Muscle of leg (tissue), 11 donors: ENCODE measurements around the gene DIABLO. TPM values are rescaled to one million over a fixed set of nuclear protein-coding genes. Genes with fewer than 3 reads are reported as not detected.

Experiments used
- DNase-seq: peaks from one replicate; pipeline ENCODE4 v3.0.0; 2013
- H3K27ac ChIP-seq: one replicate; pipeline ENCODE4 v1.5.1; 2013; ENCODE audit warnings: mild to moderate bottlenecking, low read length, control low read depth
- H3K27me3 ChIP-seq: one replicate; pipeline ENCODE4 v1.6.1; 2013; ENCODE audit warnings: low read length; ENCODE audit not compliant: control insufficient read depth, insufficient read depth
- H3K36me3 ChIP-seq: one replicate; pipeline ENCODE4 v1.6.1; 2013; ENCODE audit warnings: low read length; ENCODE audit not compliant: control insufficient read depth, insufficient read depth
- H3K4me1 ChIP-seq: one replicate; pipeline ENCODE4 v1.6.1; 2013; ENCODE audit warnings: low read length; ENCODE audit not compliant: control insufficient read depth, insufficient read depth
- H3K4me3 ChIP-seq: one replicate; pipeline ENCODE4 v1.5.1; 2013; ENCODE audit warnings: low read length, control low read depth
- H3K9me3 ChIP-seq: replicated peaks from 2 replicates; pipeline ENCODE4 v1.6.1; 2013; ENCODE audit warnings: low read depth, low read length; ENCODE audit not compliant: control insufficient read depth
- WGBS: methylation state at CpG from one replicate; pipeline ENCODE4 v1.1.5; 2013; ENCODE audit warnings: missing lambda C conversion rate; ENCODE audit not compliant: insufficient coverage; 5-methylcytosine and 5-hydroxymethylcytosine counted together
- polyA plus RNA-seq, 8 donors: library from polyadenylated mRNA; unstranded; fragments of 120-200 nt; gene quantifications; one replicate each; pipeline versions ENCODE4 v1.2.1 to v1.2.3, GENCODE V29; 2013; ENCODE audit warnings: inconsistent platforms in 1 of 8, low replicate concordance in 1 of 8; ENCODE audit not compliant: insufficient read length in 8 of 8, insufficient read depth in 1 of 8
- total RNA-seq: library from RNA; stranded (reverse); fragments of 120-200 nt; gene quantifications from one replicate; pipeline ENCODE4 v1.2.4, GENCODE V29; 2013

Gene DIABLO
- total and polyA plus RNA-seq, 9 donors: 31.4 to 44.0 (median 36.5) TPM

- no peaks in the 10 kb centered on the region for H3K27me3 ChIP-seq
- WGBS: 93% methylated on average over 14 of the region's 17 CpGs
- H3K9me3 ChIP-seq: no peaks in the 10 kb centered on the region
- H3K36me3 ChIP-seq: no peaks in the 10 kb centered on the region
- no peak within 1 kb of the TSS for H3K4me3 ChIP-seq
- no peak for DNase-seq
- H3K27ac ChIP-seq: no peak within 1 kb of the TSS
- no peaks in the 10 kb centered on the region for H3K4me1 ChIP-seq
Observed at GRCh38 chr12:122174155-122174845, 51.6 kb downstream of the DIABLO start, which contains the start of gene IL31. Gene IL31 (minus strand): TSS chr12:122174221. CDS start chr12:122174172, 49 bp downstream.

- H3K9me3 ChIP-seq: no peaks in the 10 kb centered on the region
- no peak overlapping the region for H3K4me3 ChIP-seq
- no peaks in the 10 kb centered on the region for H3K27me3 ChIP-seq
- H3K27ac ChIP-seq: no peak overlapping the region
- DNase-seq: no peak
- WGBS: 70% methylated on average over 7 of the region's 17 CpGs
- no peaks in the 10 kb centered on the region for H3K36me3 ChIP-seq
- H3K4me1 ChIP-seq: no peaks in the 10 kb centered on the region
Observed at GRCh38 chr12:122172262-122172939, 53.5 kb downstream of the DIABLO start.

- Histone ChIP-seq H3K4me1 (no peaks in the 10 kb centered on the region), H3K36me3 (no peaks in the 10 kb centered on the region), H3K9me3 (no peaks in the 10 kb centered on the region), H3K27ac (no peak overlapping the region), H3K4me3 (no peak overlapping the region), H3K27me3 (peaks cover 2% of the 10 kb centered on the region)
- DNase-seq: no peak
- WGBS: 100% methylated on average over 1 of the region's 5 CpGs
Observed at GRCh38 chr12:122171399-122171798, 54.5 kb downstream of the DIABLO start.

- Histone ChIP-seq H3K9me3 (no peaks in the 10 kb centered on the region), H3K27me3 (peaks cover 2% of the 10 kb centered on the region), H3K36me3 (no peaks in the 10 kb centered on the region), H3K4me1 (no peaks in the 10 kb centered on the region), H3K27ac (no peak overlapping the region), H3K4me3 (no peak overlapping the region)
- no peak for DNase-seq
- WGBS: 81% methylated on average over 2 of the region's 3 CpGs
Observed at GRCh38 chr12:122168492-122168891, 57.4 kb downstream of the DIABLO start.

GRCh38 chr12:122167356-122167925, 58.4 kb downstream of the DIABLO start:
- no peaks in the 10 kb centered on the region for H3K36me3 ChIP-seq
- H3K9me3 ChIP-seq: no peaks in the 10 kb centered on the region
- no peak overlapping the region for H3K27ac ChIP-seq
- H3K4me3 ChIP-seq: no peak overlapping the region
- no peaks in the 10 kb centered on the region for H3K4me1 ChIP-seq
- no CpG with 5 or more reads among the region's 10 CpGs for WGBS
- H3K27me3 ChIP-seq: peaks cover 2% of the 10 kb centered on the region
- no peak for DNase-seq

GRCh38 chr12:122166422-122167349, 59.2 kb downstream of the DIABLO start:
- 74% methylated on average over 15 of the region's 22 CpGs for WGBS
- Histone ChIP-seq H3K36me3 (no peaks in the 10 kb centered on the region), H3K27ac (no peak overlapping the region), H3K27me3 (peaks cover 2% of the 10 kb centered on the region), H3K4me3 (no peak overlapping the region), H3K4me1 (no peaks in the 10 kb centered on the region), H3K9me3 (no peaks in the 10 kb centered on the region)
- no peak for DNase-seq

- Histone ChIP-seq H3K4me3 (no peak overlapping the region), H3K27ac (no peak overlapping the region), H3K27me3 (peaks cover 2% of the 10 kb centered on the region), H3K9me3 (no peaks in the 10 kb centered on the region), H3K36me3 (no peaks in the 10 kb centered on the region), H3K4me1 (no peaks in the 10 kb centered on the region)
- DNase-seq: no peak
- 67% methylated on average over 1 of the region's 3 CpGs for WGBS
Observed at GRCh38 chr12:122162976-122163375, 62.9 kb downstream of the DIABLO start.

GRCh38 chr12:122161682-122162081, 64.2 kb downstream of the DIABLO start:
- Histone ChIP-seq H3K27ac (no peak overlapping the region), H3K27me3 (no peaks in the 10 kb centered on the region), H3K4me1 (no peaks in the 10 kb centered on the region), H3K4me3 (no peak overlapping the region), H3K36me3 (no peaks in the 10 kb centered on the region), H3K9me3 (no peaks in the 10 kb centered on the region)
- 87% methylated on average over 3 of the region's 8 CpGs for WGBS
- no peak for DNase-seq

- DNase-seq: no peak
- Histone ChIP-seq H3K4me1 (no peaks in the 10 kb centered on the region), H3K4me3 (no peak overlapping the region), H3K36me3 (no peaks in the 10 kb centered on the region), H3K27me3 (no peaks in the 10 kb centered on the region), H3K27ac (no peak overlapping the region), H3K9me3 (no peaks in the 10 kb centered on the region)
- no CpG with 5 or more reads among the region's 11 CpGs for whole genome bisulfite sequencing
Observed at GRCh38 chr12:122160761-122161160, 65.1 kb downstream of the DIABLO start.
